HEK293 (cell line): Measurements from ENCODE around the gene ELOVL1.

Experiments used
- CTCF ChIA-PET: fragments of 350-600 bp; formaldehyde crosslinking; extraction: SDS; loops from one replicate; lab custom pipeline; 2021; ENCODE audit warnings: antibody characterized with exemption; lab: Yijun Ruan, JAX
- POLR2A ChIA-PET: fragments of 300-600 bp; formaldehyde crosslinking; extraction: SDS; loops from one replicate; lab custom pipeline; 2020; ENCODE audit warnings: antibody characterized with exemption, inconsistent platforms; lab: Yijun Ruan, JAX
- H3K27ac ChIP-seq: fragments of 200-500 bp; sonication (Bioruptor generic); 2 replicates; pipeline ENCODE4 v1.5.1; 2014; ENCODE audit warnings: low read depth, low read length, control low read depth, inconsistent platforms; ENCODE audit errors: extremely low read depth
- H3K36me3 ChIP-seq, 2 experiments: fragments of 200-500 bp in 1 of 2; sonication (Bioruptor generic) in 1 of 2; 1 replicate in 1 of 2; 2 replicates in 1 of 2; pipeline ENCODE4 v1.5.1; 2014 to 2017; ENCODE audit warnings: inconsistent platforms in 2 of 2, low read length in 2 of 2; ENCODE audit not compliant: control insufficient read depth in 2 of 2, insufficient read depth in 1 of 2
- H3K4me1 ChIP-seq: fragments of 200-500 bp; sonication (Bioruptor generic); 2 replicates; pipeline ENCODE4 v1.5.1; 2014; ENCODE audit warnings: mild to moderate bottlenecking, low read length, inconsistent platforms; ENCODE audit not compliant: control insufficient read depth, insufficient read depth
- H3K4me3 ChIP-seq: 2 replicates; pipeline ENCODE4 v1.5.1; 2011; ENCODE audit warnings: low read depth, mild to moderate bottlenecking, control low read depth, low read length, moderate library complexity
- H3K9me3 ChIP-seq: fragments of 200-500 bp; sonication (Bioruptor generic); 2 replicates; pipeline ENCODE4 v1.5.1; 2014; ENCODE audit warnings: low read depth, low read length, inconsistent platforms; ENCODE audit not compliant: control insufficient read depth, insufficient read depth
- KLF16 ChIP-seq: fragments of 450-650 bp; formaldehyde crosslinking; IDR thresholded peaks from 2 replicates; pipeline ENCODE4 v1.5.1; 2017; ENCODE audit warnings: missing biosample characterization, missing genetic modification characterization
- MEIS1 ChIP-seq: sonication (generic); formaldehyde crosslinking; IDR thresholded peaks from 2 replicates; pipeline ENCODE4 v1.8.1; 2022; ENCODE audit warnings: missing genetic modification reagents, mild to moderate bottlenecking, borderline replicate concordance
- ZBTB20 ChIP-seq: fragments of 450-650 bp; formaldehyde crosslinking; IDR thresholded peaks from 2 replicates; pipeline ENCODE4 v1.5.1; 2016; ENCODE audit warnings: missing biosample characterization, missing genetic modification characterization
- ZBTB48 ChIP-seq: fragments of 450-650 bp; formaldehyde crosslinking; IDR thresholded peaks from 2 replicates; pipeline ENCODE4 v1.5.1; 2016; ENCODE audit warnings: missing biosample characterization, missing genetic modification characterization
- ZBTB49 ChIP-seq: fragments of 450-650 bp; formaldehyde crosslinking; IDR thresholded peaks from 2 replicates; pipeline ENCODE4 v1.5.1; 2016; ENCODE audit warnings: missing biosample characterization, missing genetic modification characterization, low read depth
- ZEB2 ChIP-seq: fragments of 450-650 bp; formaldehyde crosslinking; IDR thresholded peaks from 2 replicates; pipeline ENCODE4 v1.5.1; 2016; ENCODE audit warnings: missing biosample characterization, missing genetic modification characterization
- ZNF133 ChIP-seq: fragments of 450-650 bp; formaldehyde crosslinking; IDR thresholded peaks from 2 replicates; pipeline ENCODE4 v1.5.1; 2016; ENCODE audit warnings: missing biosample characterization, missing genetic modification characterization
- ZNF157 ChIP-seq: fragments of 450-650 bp; formaldehyde crosslinking; IDR thresholded peaks from 2 replicates; pipeline ENCODE4 v1.5.1; 2016; ENCODE audit warnings: missing biosample characterization, missing genetic modification characterization
- ZNF174 ChIP-seq: fragments of 450-650 bp; formaldehyde crosslinking; IDR thresholded peaks from 2 replicates; pipeline ENCODE4 v1.5.0; 2017; ENCODE audit warnings: missing biosample characterization, mild to moderate bottlenecking, missing genetic modification characterization
- ZNF2 ChIP-seq: fragments of 450-650 bp; formaldehyde crosslinking; IDR thresholded peaks from 2 replicates; pipeline ENCODE4 v1.5.1; 2016; ENCODE audit warnings: missing biosample characterization, missing genetic modification characterization
- ZNF221 ChIP-seq: fragments of 450-650 bp; formaldehyde crosslinking; IDR thresholded peaks from 2 replicates; pipeline ENCODE4 v1.5.1; 2017; ENCODE audit warnings: missing biosample characterization, missing genetic modification characterization, borderline replicate concordance
- ZNF26 ChIP-seq: fragments of 450-650 bp; formaldehyde crosslinking; IDR thresholded peaks from 2 replicates; pipeline ENCODE4 v1.5.1; 2016; ENCODE audit warnings: missing biosample characterization, missing genetic modification characterization
- ZNF324 ChIP-seq: fragments of 450-650 bp; formaldehyde crosslinking; IDR thresholded peaks from 2 replicates; pipeline ENCODE4 v1.5.1; 2016; ENCODE audit warnings: missing biosample characterization, missing genetic modification characterization
- ZNF37A ChIP-seq: fragments of 450-650 bp; IDR thresholded peaks from 2 replicates; pipeline ENCODE4 v1.5.1; 2018; ENCODE audit warnings: missing biosample characterization, missing genetic modification characterization
- ZNF433 ChIP-seq: fragments of 450-650 bp; formaldehyde crosslinking; IDR thresholded peaks from 2 replicates; pipeline ENCODE4 v1.5.1; 2016; ENCODE audit warnings: missing biosample characterization, missing genetic modification characterization, low read depth
- ZNF623 ChIP-seq: fragments of 450-650 bp; formaldehyde crosslinking; IDR thresholded peaks from 2 replicates; pipeline ENCODE4 v1.5.1; 2016; ENCODE audit warnings: missing biosample characterization, missing genetic modification characterization
- ZNF830 ChIP-seq: fragments of 450-650 bp; IDR thresholded peaks from 2 replicates; pipeline ENCODE4 v1.5.0; 2018; ENCODE audit warnings: missing biosample characterization, missing genetic modification characterization, low read depth, mild to moderate bottlenecking, moderate library complexity
- ZXDB ChIP-seq: fragments of 450-650 bp; formaldehyde crosslinking; IDR thresholded peaks from 2 replicates; pipeline ENCODE4 v1.5.1; 2016; ENCODE audit warnings: missing biosample characterization, missing genetic modification characterization

The ELOVL1 gene

DNA sequence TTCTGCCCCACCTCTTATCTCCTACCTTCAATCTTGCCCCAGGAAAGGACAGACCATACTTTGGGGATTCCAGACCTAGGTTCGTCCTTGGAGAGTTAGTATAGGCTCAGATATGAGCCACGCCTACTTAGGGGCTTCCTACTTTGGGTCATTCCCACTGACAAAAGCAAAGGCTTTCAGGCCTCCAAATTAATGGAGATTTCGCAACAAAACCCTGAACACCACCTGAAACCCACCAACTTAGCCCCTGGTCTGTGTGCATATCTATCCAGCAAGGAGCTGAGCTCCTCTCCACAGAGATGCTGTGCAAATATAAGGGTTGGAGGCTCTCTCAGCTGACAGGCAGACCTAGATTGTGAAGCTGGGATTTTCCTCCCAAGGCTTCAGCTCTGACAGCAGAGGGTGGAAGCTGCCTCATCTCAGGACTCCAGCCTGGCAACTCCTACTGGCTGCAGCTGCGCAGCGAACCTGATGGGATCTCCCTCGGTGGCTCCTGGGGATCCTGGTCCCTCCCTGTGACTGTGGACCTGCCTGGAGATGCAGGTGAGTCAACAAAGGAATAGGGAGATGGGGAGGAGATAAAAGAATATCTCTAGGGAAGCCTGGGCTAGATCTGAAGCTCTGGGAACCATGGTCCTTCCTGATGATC, 28.1 kb downstream of the ELOVL1 start:
- H3K9me3 ChIP-seq: no peaks in the 10 kb centered on the region
- POLR2A ChIA-PET: interaction anchor here (1.3 to 2.8 kb wide), 2 partner anchors 9 to 10 kb away, joined by 4 to 11 read pairs; no protein-coding TSS in a partner anchor
- H3K36me3 ChIP-seq: no peaks in the 10 kb centered on the region
- CTCF ChIA-PET: interaction anchor here (1.1 kb wide), 1 partner anchor 9 kb away, joined by 3 read pairs; no protein-coding TSS in a partner anchor
- H3K4me3 ChIP-seq: no peak overlapping the region
- H3K4me1 ChIP-seq: no peaks in the 10 kb centered on the region
- TF ChIP-seq ZNF324 (tag by site-specific recombination) (no peak), ZNF37A (tag by site-specific recombination) (no peak), ZNF221 (tag by site-specific recombination) (no peak), ZBTB20 (no peak), ZNF433 (tag by site-specific recombination) (no peak), ZNF26 (tag by site-specific recombination) (no peak), KLF16 (tag by site-specific recombination) (no peak)
- H3K27ac ChIP-seq: no peak overlapping the region

GRCh38 chr1:43338001-43338400, 29.8 kb downstream of the ELOVL1 start:
- Histone ChIP-seq H3K27ac (no peak overlapping the region), H3K36me3 (no peaks in the 10 kb centered on the region), H3K4me1 (no peaks in the 10 kb centered on the region), H3K4me3 (no peak overlapping the region), H3K9me3 (no peaks in the 10 kb centered on the region)
- TF ChIP-seq ZEB2: no peak
- no peak for TF ChIP-seq MEIS1 (CRISPR knock-in tag)
- no peak for TF ChIP-seq ZNF830 (tag by site-specific recombination)
- no peak for TF ChIP-seq ZNF2
- TF ChIP-seq ZNF133 (tag by site-specific recombination): no peak
- no peak for TF ChIP-seq ZNF174 (tag by site-specific recombination)
- POLR2A ChIA-PET: interaction anchor here (2.8 kb wide), 1 partner anchor 11 kb away, joined by 11 read pairs; no protein-coding TSS in a partner anchor
- CTCF ChIA-PET: interaction anchor here (0.6 kb wide), 1 partner anchor 77 kb away, joined by 3 read pairs; no protein-coding TSS in a partner anchor

- ChIA-PET CTCF (interaction anchor here (0.6 kb wide), 1 partner anchor 77 kb away, joined by 3 read pairs; no protein-coding TSS in a partner anchor), POLR2A (no interaction called here)
- no peaks in the 10 kb centered on the region for H3K4me1 ChIP-seq
- no peaks in the 10 kb centered on the region for H3K9me3 ChIP-seq
- TF ChIP-seq ZBTB48 (tag by site-specific recombination) (no peak), ZBTB49 (no peak), ZXDB (tag by site-specific recombination) (no peak), ZNF157 (tag by site-specific recombination) (no peak), ZBTB20 (no peak), ZNF623 (tag by site-specific recombination) (no peak)
- no peak within 1 kb of the TSS for H3K4me3 ChIP-seq
- H3K36me3 ChIP-seq: no peaks in the 10 kb centered on the region
- H3K27ac ChIP-seq: no peak within 1 kb of the TSS
Observed at GRCh38 chr1:43337588-43337987, 30.2 kb downstream of the ELOVL1 start, which contains the start of gene MPL. TSS of gene MPL (plus strand) at chr1:43337818. CDS start at chr1:43337849, 31 bp downstream.
